GM19468 (cell line): ENCODE measurements around the gene GMEB2.

Experiments
- ATAC-seq: cut with Tn5 transposase; IDR thresholded peaks from one replicate; pipeline ENCODE4 v1.9.1; 2021; ENCODE audit warnings: mild to moderate bottlenecking, moderate library complexity, moderate number of reproducible peaks; ENCODE audit not compliant: unreplicated experiment; ENCODE audit errors: extremely low read depth

GMEB2 gene

DNA sequence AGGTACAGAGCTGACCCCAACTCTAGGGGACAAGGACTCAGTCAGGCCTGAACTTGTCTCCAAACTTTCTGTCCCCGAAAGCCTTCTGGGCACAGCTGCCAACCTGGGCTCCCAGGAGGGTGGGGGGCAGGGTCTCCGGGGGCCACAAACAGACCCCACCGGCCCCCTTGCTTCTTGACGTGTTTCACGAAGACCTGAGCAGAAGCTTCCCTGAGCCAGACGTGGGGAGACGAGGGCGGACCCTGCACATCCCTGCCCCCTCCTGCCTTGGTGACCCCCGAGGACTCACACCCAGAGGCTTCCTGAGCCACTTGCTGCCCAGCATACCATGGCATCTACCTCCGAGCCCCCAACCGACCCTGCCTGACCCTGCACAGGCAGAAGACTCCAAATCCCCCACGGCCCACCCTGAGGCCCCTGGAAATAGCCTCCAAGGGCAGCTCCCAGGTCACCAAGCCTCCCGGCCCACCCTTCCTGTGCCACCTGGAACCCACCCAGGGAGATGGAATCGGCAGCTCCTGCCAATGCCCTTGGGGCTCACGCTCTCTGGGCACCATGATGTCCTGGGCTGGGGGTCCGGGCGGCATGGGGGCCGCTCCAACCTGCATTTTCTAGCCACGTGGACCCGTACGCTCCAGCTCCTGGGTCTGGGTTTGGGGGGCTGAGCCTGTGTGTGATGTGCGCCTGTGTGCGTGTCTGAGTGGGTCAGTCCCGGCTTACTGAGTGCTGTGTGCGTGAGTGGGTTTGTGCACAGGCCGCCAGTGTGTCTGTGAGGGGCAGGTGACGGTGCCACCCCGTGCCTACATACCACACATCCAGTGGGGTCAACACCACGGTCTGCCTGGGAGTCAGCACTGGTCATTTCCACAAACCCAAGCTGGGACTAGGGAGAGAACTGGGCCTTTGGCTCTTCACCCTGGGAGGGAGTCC, 87.2 kb downstream of the GMEB2 start:
- ATAC-seq, result no peak

DNA sequence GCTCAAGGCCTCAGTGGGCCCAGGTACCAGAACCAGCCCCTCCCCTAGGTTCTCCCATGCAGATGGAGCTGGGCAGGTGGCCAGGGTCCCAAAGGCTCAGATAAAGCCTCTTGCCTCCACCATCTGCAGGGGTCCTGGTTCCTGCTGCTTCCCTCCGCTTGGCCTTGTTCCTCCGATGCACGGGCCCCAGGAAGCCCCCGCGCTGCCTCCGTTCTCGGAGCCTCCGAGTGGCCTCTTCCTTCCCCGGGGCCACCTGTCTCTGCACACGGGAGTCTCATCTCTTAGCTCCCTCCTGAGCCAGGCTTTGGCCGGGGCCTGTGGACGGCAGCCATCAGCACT, 87.8 kb downstream of the GMEB2 start:
- ATAC-seq, result no peak

DNA sequence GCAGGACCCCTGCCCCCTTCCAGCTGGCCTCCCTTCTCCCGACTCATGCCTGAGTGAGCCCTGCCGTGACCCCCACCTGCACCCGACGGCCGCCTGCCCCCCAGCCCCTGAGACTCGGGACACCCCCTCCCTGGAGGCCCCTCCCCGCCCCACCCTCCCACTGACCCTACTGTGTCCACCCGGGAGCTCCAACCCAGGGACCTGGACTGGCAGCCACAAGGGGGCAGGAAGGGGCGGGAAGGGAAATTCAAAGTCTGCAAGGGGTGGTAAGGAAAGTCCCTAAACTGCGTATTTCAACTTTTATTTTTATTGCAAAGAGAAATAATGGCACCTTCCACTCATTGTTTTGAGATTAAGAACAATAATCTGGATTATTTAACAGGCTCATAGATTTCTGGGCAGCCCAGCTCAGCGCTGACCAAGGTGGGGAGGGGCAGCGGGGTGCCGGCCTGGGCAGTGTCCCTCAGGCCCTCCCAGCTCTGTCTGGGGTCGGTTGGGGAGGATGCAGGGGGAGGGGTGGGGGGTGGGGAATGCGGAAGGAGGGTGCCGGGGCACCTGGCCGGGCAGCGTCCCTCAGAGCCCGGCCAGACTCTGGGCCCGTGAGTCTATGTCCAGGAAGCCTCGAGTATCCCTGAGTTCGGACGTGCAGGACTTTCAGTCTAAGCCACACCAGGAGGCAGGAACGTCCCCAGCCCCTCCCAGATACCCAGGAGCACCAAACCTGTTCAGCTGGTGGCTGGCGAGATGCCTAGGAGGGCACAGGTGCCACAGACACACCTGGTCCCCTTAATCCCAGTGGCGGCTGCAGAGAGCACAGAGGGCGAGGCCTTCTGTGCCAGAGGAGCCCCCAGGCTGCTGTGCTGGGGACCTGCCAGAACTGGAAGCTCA, 88.5 kb downstream of the GMEB2 start:
- ATAC-seq, result no peak
